GM19239 (cell line): Measurements from ENCODE around the gene MEG3.

ENCODE experiments used
- DNase-seq: peaks from one replicate; pipeline ENCODE4 v3.0.0; 2011; ENCODE audit warnings: low spot score; ENCODE audit not compliant: insufficient read length
- FAIRE-seq: peaks from 2 replicates; lab custom pipeline; 2011; peaks lifted over from hg19 to GRCh38; lab: Jason Lieb, UNC

MEG3 gene

DNA sequence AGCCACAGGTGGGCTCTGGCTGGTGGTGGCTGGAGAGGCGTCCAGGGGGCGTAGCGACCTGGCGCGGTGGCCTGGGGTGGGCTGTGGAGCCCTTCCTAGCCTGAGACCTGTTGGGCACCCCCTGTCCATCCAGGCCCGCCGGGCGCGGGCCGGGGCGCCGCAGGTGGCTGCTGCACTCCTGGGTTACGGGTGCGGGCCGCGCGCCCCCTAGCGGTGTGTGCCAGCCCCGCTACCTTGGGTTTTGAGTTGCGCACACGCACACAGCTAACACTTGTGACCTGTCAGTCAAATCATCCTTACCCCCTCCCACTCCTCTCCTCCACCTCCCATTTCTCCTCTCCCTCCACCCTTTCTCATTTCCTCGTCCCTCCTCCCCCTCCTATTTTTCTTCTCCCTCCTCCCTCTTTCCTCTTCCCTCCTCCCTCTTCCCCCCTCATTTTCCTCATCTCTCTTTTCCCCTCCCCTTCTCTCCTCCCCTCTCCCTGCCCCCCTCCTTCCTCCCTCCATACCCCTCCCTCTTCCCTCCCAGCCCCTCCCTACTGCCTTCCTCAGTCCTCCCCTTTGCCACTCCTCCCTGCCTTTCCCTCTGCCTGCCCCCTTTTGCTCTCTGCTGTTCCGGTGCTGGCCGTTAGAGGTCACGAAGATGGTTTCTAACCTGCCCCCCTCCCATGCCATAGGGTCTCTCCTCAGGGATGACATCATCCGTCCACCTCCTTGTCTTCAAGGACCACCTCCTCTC, 2.3 kb downstream of the MEG3 start:
- FAIRE-seq (no peak), DNase-seq (no peak)

DNA sequence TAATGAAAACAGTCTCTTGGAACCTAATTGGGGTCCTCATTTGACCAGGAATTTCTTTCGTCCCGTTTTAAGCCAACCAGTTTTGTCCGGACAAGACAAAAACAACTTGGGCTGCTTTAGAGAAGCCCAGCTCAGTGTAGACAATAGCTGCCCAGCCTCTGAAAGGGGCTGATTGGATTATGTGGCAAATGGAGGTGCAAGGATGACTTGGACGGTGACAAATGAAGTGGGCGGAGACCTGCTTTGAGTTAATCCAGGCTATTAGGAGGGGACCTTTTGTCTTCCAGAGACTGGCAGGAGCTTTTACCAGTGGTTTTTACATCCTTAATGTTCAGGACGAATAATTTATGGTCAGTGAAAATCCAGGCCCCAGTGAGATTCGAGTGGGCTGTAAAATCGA, 4.8 kb downstream of the MEG3 start:
- FAIRE-seq, result no peak
- no peak for DNase-seq

DNA sequence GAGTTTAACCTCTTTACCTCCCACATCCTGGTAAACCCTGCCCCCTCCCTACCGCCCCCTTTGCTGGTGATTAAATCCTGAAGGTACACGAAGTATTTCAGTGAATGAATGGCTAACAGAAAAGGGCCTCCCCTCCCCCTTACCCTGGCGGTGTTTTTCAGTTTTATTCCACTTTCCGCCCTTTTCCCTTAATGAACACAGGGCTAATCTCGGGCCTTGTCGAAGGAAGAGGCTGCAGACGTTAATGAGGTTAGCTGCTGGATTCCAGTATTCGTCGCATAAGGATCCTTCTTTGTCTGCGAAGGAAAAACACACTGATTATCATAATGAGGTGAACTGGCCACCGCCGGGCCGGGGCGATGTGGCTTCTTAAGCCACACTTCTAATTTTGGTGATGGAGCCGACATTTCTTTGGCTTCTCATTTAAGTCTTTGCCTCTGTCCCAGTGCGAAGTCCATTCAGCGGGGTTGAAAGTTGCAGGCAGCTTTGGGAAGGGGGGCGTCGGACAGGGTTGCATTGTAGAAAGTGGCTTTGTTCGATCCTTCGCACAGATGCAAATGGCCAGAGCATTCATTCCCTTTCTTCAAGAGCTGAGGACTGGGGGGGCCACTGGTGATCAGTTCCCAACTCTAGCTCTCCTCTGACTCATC, 6.5 kb downstream of the MEG3 start:
- DNase-seq (no peak), FAIRE-seq (no peak)

DNA sequence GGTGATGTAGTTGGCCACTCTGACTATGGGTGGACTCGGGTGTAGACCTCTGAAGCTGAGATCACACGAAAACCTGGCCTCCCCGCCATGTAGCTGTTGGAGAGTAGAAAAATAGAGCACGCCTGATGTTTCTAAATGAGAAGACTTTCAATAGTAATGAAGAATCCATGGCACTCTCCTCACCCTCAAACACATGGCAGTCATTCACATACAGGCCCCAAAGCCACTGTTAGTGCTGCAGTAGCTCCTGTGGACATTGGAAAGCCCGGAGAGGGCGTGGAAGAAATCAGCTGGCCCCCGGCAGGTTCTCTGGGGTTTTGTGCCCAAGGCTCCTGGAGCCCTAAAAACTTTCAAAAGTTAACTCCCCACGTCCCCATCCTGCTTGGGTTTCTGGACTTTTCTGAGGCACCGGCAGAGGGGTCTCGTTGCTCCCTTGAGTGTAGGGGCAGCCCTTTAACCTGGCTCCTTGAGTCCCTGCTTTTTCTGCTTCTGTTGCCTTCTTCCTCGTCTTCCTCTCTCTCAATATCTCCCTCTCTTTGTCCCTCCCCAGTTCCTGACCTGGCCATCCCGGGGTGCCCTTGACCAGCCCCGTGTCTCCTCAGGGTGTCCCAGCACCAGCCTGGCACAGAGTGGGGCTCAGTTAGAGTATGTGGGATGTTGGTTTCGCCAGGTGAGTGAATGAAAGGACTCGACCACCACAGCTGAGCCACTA, 8.3 kb downstream of the MEG3 start:
- no peak for FAIRE-seq

GRCh38 chr14:100834794-100835547, 9.1 kb downstream of the MEG3 start:
- no peak for FAIRE-seq

More for the DNA sequence above, 8.3 kb downstream of the MEG3 start:
- DNase-seq, result no peak

GRCh38 chr14:100835548-100836310, 9.8 kb downstream of the MEG3 start:
- FAIRE-seq (no peak), DNase-seq (no peak)

More at GRCh38 chr14:100834794-100835547, 9.1 kb downstream of the MEG3 start:
- DNase-seq, result no peak

DNA sequence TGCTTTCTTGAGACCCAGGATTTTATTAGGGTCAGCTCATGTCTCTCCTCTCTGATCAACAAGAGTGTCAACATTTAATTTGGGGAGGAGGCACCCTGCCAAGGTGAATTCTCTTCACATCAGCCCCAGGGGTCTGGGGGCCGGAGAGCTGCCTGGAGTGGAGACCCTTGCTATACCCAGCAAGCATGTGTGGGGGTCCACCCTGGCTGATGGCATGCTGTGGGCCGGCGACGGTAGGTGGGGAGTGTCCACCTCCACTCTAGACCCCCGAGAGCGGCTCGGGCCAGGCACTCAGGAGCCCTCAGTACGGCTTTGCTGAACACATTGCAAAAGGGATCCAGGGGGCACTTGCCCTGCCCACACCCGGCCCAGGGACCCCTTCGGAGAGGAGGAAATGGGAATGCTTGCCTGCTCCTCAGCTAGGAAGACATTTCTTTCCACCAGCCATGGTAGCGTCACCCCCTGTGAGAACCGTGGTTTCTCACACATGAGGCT, 10.4 kb downstream of the MEG3 start:
- DNase-seq, result no peak
- FAIRE-seq, result no peak

- DNase-seq (no peak), FAIRE-seq (no peak)
These were observed 11.3 kb downstream of the MEG3 start for GRCh38 chr14:100836941-100837804.

DNA sequence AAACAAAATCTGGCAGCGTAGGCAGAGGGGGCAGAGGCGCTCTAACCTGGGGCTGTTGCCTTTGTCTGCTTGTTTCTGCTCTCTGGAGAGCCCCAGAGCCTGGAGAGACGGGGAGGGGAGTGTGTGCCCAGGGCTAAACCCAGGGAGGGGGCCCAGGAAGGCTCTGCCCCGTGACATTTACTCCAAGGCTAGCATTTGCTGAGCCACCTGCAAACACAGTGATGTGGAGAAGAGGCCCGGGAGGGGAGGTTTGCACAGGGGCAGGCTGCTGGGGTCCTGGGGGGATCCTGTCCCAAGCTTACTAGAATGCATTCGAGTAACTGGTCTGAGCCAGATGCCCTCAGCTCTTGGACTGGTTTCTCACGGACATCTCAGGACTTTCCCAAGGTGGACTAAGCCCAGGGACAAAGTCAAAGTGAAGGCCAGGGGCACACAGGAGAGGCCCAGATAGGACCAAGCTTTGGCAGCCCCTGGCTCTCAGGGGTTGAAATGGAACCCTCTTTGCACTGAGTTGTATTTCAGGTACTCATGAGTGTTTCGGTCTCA, 12.0 kb downstream of the MEG3 start:
- FAIRE-seq, result no peak
- DNase-seq, result no peak

- FAIRE-seq (no peak), DNase-seq (no peak)
These were observed 12.8 kb downstream of the MEG3 start for GRCh38 chr14:100838493-100839314.

DNA sequence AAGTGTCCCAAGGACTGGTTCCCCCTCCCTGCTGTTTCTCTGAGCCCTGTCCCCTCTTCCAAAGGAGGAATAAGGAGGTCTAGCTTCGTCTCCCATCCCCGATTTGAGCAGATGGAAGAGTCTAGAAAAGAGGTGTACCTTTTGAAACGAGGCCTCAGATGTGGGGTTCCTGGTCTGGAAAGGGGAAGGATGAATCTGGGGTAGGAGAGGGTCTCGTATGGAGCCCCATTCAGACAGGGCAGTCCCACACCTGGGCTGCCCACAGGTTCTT, 13.3 kb downstream of the MEG3 start:
- FAIRE-seq (no peak), DNase-seq (no peak)

- FAIRE-seq, result no peak
- no peak for DNase-seq
These were observed 13.8 kb downstream of the MEG3 start for GRCh38 chr14:100839681-100840111.

- no peak for DNase-seq
These were observed 14.6 kb downstream of the MEG3 start for GRCh38 chr14:100840286-100841065.

DNA sequence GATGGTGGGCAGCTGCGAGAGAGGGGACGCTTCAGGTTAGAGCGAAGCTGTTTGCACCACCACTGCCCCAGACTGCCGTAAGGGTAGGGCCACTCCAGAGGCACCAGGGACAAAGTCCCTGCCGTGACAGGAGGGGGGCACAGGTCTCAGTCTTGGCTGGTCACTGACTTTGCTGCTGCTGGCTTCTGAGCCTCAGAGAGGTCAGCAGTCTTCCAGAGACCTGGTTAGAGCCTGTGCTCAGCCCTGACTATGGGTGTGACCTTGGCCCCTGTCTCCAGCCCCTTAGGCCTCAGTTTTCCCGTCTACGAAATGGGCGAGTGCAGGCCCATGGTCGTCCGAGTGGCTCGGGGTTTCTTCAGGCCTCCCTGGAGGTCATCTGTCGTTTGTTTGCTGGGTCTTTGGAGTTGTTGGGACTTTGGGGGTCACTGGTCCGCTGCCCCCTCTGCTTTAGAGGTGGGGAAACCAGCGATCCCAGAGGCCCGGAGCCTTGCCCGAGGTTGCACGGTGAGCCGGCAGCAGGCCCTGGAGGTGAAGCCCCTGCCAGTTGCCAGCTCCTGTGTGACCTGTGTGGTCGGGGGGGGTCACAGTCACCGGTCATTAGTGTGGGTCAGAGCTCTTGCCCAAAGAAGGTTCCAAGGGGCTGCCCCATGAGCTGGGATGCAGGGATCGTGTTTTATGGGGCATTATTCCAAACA, 15.3 kb downstream of the MEG3 start:
- FAIRE-seq (no peak), DNase-seq (no peak)

More at GRCh38 chr14:100840286-100841065, 14.6 kb downstream of the MEG3 start:
- no peak for FAIRE-seq

DNA sequence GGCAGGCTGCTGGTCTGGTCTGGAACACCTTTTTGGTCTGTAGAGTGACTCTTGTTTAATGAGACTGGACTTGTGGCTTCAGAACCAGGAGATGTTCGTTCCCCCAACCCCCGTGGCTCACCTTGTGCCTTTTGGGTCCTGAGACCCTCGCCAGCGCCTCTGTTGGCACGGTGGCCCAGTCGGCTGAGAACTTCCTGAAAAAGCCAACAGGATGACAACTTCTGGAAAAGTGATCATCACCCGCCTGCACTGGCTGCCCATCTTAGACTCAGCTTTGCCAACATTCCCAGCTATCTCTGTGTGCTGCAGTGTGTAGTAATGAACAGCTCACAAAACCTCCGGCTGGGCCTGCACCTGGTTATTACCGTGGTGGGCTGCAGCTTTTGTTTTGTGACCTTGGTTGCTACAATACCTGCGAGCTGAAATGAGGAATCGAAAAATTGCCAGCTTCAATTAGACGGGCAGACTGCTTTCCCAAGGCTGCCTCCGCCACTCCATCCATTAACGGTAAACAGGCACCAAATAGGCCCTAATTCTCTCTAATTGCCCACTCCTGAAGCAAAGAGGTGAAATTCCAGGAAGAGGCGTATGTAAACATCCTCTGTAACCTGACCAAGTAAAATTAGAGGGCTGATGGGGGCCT, 16.0 kb downstream of the MEG3 start:
- no peak for DNase-seq
- FAIRE-seq, result no peak

DNA sequence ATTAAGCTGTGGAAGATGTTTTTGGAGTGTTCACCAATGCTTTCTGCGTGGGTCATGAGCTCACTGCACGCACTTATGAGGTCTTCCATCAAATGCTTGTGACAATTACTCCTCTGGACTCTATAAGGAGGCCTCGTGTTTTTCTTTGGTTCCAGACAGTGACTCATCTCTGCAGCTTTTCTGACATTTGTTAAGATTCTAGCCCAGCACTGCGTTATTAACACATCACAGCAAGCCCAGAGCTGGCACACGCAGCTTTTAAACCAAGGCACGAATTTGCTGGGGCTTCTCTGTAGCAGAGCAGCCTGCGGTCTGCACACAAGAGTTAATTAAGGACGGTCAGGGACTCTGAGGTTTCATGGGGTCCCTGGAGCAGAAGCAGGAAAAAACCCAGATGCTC, 16.9 kb downstream of the MEG3 start:
- no peak for FAIRE-seq
- no peak for DNase-seq
